Activated T-cell treated with anti-CD3 and anti-CD28 coated beads for 24 hours (primary cell): ENCODE results near the gene HES5.
"Not testable (repeated sequence)": the region's sequence is repeated elsewhere in the genome, so short reads cannot be mapped to it uniquely, and the experiment has no call there.

Source experiments
- DNase-seq: peaks from one replicate; pipeline ENCODE4 v3.0.0-alpha.2; 2020; ENCODE audit warnings: low read depth

HES5 gene

DNA sequence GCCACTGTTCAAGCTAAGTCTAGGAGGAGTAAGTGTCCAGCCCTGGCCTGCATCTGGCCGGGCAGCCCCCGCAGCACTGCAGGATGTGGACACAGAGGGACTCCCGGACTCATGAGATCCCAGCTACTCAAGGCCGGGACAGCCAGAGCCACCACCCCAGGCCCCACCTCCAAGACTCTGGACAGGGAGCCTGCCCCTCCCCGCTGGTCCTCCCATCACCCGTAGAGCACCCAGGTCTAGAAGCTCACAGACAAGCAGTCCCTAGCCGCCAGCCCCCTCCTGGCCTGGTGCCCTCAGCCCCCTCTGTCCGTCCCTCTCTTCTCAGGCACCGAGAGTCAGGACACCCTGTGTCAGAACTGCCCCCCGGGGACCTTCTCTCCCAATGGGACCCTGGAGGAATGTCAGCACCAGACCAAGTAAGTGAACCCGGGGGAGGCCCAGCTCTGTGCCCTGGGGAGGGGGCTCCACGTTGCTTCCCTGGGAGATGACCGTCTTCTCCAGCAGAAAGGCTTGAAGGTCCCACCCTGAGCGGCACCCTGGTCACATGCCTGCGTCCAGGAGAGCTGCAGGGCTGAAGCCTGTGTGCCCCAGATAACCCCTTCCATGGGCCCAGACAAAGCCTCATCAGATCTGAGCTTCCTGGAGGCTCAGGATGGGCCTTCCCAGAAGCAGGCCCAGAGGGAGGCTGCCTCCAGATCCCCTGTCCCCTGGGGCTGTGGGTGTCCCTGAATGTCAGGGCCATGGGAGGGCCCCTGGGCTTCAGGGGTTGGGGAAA, 30.4 kb upstream of the HES5 start:
- no peak for DNase-seq

- DNase-seq: no peak
Observed at GRCh38 chr1:2559509-2560298, 29.6 kb upstream of the HES5 start.

- no peak for DNase-seq
Observed at GRCh38 chr1:2558861-2559260, 28.8 kb upstream of the HES5 start.

GRCh38 chr1:2558420-2558819, 28.4 kb upstream of the HES5 start:
- no peak for DNase-seq

- no peak for DNase-seq
Observed at GRCh38 chr1:2557482-2558400, 27.7 kb upstream of the HES5 start.

- no peak for DNase-seq
Observed at GRCh38 chr1:2556678-2557481, 26.8 kb upstream of the HES5 start.

DNA sequence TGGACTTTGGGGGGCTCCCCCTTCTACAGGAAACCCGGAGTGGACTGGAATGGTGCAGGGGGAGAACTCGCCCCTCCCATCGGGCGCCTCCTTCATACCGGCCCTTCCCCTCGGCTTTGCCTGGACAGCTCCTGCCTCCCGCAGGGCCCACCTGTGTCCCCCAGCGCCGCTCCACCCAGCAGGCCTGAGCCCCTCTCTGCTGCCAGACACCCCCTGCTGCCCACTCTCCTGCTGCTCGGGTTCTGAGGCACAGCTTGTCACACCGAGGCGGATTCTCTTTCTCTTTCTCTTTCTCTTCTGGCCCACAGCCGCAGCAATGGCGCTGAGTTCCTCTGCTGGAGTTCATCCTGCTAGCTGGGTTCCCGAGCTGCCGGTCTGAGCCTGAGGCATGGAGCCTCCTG, 26.2 kb upstream of the HES5 start, which contains the start of gene TNFRSF14:
Gene TNFRSF14, plus strand, starts transcription at position 95 of the 401 bp plus-strand sequence. Its CDS starts 294 bp downstream, at position 389.
- DNase-seq: peak; percentile 57

DNA sequence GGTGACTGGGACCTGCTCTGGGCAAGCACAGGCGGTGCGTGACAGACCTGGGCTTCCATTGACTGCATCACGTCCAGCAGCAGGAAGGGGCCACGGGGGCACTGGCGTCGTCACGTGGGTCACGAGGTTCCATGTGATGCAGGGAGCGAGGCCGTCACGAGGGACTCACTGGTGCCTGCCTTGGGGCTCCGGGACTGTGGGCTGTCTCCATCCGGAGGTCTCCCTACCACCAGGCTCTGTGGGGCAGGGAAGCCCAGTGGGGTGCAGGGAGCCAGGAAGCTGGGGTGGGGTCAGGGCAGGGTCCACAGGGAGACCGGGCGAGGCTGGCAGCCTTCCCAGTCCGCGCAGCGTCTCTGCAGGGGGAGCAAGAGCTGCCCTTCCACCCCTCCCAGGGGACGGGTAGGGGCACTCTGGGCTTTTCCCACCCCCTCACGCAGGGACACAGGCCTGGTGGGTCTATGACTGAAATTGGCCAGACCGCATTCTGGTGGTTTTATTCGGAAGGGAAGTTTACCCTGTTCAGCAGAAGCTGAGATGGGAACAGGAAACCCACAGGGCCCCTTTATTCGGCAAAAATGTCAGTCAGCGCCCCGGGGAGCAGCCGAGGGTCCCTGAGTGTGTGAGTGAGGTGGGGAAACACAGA, 25.7 kb upstream of the HES5 start:
- DNase-seq: peak; percentile 68

GRCh38 chr1:2554621-2555387, 24.7 kb upstream of the HES5 start:
- peak; percentile 40 for DNase-seq

- DNase-seq: no peak
Observed at GRCh38 chr1:2553871-2554620, 24.0 kb upstream of the HES5 start.

GRCh38 chr1:2553076-2553475, 23.0 kb upstream of the HES5 start:
- not testable (repeated sequence) for DNase-seq

GRCh38 chr1:2552189-2552588, 22.1 kb upstream of the HES5 start:
- DNase-seq: no peak

DNA sequence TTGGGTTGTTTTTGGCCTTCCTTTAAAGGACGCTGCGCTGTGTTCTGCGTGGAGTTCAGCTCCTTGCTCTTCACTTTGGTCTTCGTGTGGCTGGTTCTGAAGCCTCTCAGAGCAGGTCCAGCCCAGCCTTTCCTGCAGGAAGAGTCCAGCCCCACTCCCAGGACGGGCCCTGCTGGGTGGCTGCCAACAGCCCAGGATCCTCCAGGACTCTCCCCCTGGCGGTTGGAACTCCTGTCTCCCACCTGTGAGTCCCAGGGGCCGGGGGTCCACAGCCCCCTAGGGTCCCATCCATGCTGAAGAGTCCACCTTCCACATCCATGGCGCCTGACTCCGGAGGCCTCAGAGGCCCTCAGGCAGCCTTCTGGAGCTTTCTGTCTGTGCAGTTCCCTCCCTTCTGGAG, 21.5 kb upstream of the HES5 start:
- not testable (repeated sequence) for DNase-seq

GRCh38 chr1:2550309-2550861, 20.3 kb upstream of the HES5 start:
- not testable (repeated sequence) for DNase-seq

- not testable (repeated sequence) for DNase-seq
Observed at GRCh38 chr1:2549367-2550029, 19.4 kb upstream of the HES5 start.

DNA sequence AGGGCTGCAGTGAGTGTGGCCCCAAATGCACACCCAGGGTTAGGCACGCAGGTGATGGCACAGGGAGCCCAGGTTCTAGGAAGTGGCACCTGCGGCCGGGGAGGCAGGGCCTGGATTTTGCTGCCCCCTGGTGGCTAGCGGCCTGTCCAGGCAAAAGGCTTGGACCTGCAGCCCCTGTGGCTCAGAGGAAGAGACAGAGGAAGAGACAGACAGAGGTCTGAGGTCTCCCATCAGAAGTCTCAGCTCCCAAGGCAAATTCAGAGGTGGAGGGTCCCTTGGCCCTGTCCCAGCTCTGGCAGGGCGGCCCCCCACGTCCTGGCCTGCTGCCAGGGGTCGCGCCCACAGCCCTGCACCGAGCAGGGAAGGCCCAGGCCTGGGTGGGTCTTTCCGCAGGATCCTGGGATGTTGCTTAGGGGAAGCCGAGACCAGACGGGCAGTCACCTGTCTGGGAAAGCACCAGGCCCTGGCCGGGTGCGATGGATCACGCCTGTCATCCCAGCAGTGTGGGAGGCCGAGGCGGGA, 18.1 kb upstream of the HES5 start:
- peak; percentile 73 for DNase-seq

DNA sequence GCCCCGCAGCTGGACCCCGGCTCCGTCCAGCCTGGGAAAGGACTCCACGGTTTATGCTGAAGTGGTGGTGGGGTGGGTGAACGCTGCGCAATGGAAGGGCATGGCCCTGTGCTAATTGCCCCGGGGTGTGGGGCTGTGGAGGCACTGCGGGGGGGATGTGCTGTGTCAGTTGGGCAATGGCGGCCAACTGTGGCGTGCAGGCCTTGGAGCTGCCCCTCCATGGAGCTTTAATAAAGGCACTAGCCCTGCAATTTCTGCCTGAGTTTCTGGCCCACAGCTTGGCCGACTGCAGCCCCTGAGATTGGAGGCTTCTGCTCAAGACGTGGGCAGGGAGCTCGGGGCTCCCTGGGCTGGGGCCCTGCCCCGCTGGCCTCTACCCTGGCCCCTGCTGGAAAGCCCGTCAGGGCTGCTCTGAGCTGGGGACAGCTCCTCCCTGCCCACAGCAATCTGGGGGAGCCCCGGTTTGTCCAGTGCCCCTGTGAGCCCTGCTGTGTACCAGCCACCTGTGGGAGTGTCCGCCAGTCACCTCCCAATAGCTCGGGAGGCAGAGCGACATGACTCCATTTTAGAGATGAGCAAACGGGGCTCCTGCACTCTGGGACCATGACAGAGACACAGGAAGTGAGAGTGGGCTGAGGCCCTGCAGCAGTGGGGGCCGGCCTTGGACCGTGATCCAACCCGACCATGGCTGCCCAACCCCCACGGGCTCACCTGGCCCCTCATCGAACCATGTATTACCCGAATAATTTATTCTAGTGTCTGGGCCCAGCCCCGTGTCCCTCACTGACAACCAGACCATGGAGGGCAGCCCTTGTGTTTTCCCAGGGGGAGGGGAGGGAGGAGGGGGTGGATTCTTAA, 17.4 kb upstream of the HES5 start:
- peak; percentile 35 for DNase-seq
